Astrocyte of the spinal cord (primary cell): ENCODE results near the gene GALNT2.

Source experiments
- DNase-seq: peaks from one replicate; pipeline ENCODE4 v3.0.0; 2011; ENCODE audit warnings: low read depth, low spot score
- H3K4me3 ChIP-seq: 2 replicates; pipeline ENCODE4 v1.5.1; 2011; ENCODE audit warnings: low read depth, mild to moderate bottlenecking, low read length, moderate library complexity
- CTCF ChIP-seq: IDR thresholded peaks from 2 replicates; pipeline ENCODE4 v1.5.1; 2012; ENCODE audit warnings: low read depth, mild to moderate bottlenecking, low read length, inconsistent platforms
- in situ Hi-C: cut with HindIII; loops from 2 replicates; pipeline ENCODE4 v1.10.0; 2017; ENCODE audit warnings: low sequenced_read_pairs

The GALNT2 gene

GRCh38 chr1:230066466-230067404 is at the start of gene GALNT2:
Gene GALNT2, plus strand, starts transcription at chr1:230067238. Its CDS starts 43 bp downstream, at chr1:230067281.
- no peak for TF ChIP-seq CTCF
- in situ Hi-C loops, result no loop called here
- H3K4me3 ChIP-seq, result peak within 1 kb of the TSS; percentile 80
- peak; percentile 78 for DNase-seq

GRCh38 chr1:230020451-230020850 is 46.6 kb upstream of the GALNT2 start:
- H3K4me3 ChIP-seq, result no peak overlapping the region
- in situ Hi-C loops, result no loop called here
- TF ChIP-seq CTCF, result no peak
- no peak for DNase-seq

GRCh38 chr1:230022666-230023380 is 44.2 kb upstream of the GALNT2 start:
- no peak for DNase-seq
- H3K4me3 ChIP-seq, result no peak overlapping the region
- in situ Hi-C loops, result no loop called here
- TF ChIP-seq CTCF, result no peak

GRCh38 chr1:230025686-230026085 is 41.4 kb upstream of the GALNT2 start:
- in situ Hi-C loops, result no loop called here
- no peak overlapping the region for H3K4me3 ChIP-seq
- no peak for DNase-seq
- no peak for TF ChIP-seq CTCF

GRCh38 chr1:230026139-230026538 is 40.9 kb upstream of the GALNT2 start:
- in situ Hi-C loops, result no loop called here
- DNase-seq, result no peak
- no peak for TF ChIP-seq CTCF

GRCh38 chr1:230026572-230026971 is 40.5 kb upstream of the GALNT2 start:
- H3K4me3 ChIP-seq, result no peak overlapping the region
- no peak for TF ChIP-seq CTCF
- DNase-seq, result no peak
- in situ Hi-C loops, result no loop called here

More at GRCh38 chr1:230026139-230026538, 40.9 kb upstream of the GALNT2 start:
- no peak overlapping the region for H3K4me3 ChIP-seq
